A204.1 (cell line): ENCODE data around the gene CRYBA2.

Experiments used
- FAIRE-seq: peaks from 2 replicates; lab custom pipeline; 2012; peaks lifted over from hg19 to GRCh38; lab: Jason Lieb, UNC

CRYBA2 gene

DNA sequence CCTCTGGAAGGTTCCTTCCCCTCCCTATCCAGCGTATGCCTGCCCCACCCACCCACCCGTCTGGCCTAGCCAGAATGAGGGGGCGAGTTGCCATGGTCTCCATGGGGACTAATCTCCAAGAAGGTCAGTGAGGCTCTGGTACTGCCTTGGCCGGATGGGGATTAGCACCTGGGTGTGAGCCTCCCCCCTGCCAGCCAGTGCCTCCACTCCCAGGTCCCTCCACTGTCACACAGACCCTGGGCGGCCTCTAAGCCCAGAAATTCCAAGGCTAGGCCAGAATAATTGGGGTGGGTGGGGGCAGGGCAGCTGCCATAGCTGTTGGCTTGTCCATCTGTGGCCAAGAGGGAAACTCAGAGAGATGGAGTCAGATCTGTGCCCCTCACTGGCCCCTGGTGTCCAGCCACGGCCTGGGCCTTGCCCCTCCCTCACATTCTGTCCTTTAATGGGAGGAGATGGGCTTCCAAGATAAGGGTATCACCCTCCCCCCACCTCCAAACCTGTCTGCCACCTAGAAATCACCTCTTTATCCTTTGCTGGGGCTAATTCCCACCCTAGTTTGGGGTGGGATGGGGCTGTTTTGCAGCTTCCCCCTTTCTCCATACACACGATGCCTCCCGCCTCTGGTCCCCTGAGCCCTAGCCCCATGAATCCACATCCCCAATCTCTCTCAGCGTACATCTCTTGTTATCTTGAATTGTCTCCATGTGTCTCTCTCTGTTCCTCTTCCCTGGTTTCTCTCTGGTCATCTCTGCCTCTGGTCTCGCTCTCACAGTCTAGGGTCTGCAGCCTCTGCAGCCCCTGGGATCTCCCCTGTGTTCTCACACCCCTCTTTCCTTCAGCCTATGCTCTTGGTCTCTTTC is 6.0 kb upstream of the CRYBA2 start:
- no peak for FAIRE-seq

DNA sequence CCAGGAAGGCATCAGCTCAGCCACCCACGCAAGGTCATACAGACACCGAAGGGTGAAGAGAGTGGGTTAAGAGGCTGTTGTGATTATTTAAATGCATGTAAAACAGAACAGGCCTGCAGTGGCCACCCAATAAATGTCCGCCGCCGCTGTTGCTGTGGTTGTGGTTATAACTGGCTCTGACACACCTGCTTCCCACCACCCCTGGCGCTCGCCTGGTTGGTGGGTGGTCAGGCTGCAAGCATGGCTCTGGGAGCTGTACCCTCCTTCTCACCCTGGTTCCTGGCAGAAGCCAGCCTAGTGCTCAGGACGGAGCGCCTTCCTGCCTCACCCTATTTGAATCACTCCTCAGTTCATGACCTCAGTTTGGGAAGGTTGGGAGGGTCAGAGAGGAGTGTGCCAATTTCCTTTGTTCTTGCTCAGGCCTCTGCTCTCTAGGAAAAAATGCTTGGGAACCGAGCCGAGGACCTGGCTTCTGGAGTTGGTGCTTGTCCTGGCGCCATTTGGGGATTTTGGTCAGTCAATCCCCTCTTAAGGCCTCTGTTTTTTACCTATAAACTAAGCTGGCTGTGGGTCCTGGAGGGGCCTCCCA is 5.3 kb upstream of the CRYBA2 start:
- no peak for FAIRE-seq

DNA sequence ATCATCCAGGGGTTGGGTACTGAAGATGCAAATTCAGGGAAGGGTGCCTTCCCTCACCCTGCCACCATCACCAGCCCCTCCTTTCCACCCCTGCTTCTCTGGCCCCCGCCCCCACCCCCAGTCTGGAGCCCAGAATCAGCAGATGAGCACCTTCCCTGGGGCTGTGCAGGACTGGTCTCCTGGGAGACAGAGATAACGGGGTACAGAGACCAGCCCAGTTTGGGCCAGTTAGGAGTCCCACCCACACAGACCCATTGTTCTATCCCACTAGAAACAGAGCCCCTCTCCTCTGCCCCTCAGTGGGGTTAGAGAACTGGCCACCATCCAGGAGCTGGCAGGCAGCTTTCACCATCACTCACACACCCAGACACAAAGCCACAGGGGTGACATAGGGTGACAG is 4.5 kb upstream of the CRYBA2 start:
- no peak for FAIRE-seq

DNA sequence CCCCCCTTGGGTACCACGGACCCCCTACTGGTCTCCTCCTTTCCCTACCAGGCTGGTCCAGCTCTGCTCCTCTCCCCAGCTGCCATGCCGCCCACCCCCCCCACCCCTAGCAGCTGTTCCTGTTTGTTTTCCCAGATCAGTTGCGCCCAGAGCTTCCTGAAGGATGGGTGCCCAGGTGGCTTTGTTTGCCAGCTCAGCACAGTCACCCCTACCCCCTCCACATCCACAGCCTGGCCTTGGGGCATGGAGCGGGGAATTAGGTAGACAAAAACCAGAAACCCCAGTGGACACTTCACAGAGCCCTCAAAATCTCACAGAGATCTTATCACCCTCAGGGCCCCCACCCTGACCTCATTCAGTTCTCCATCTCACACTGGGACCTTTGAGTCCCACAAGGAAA is 3.7 kb upstream of the CRYBA2 start:
- FAIRE-seq: no peak

DNA sequence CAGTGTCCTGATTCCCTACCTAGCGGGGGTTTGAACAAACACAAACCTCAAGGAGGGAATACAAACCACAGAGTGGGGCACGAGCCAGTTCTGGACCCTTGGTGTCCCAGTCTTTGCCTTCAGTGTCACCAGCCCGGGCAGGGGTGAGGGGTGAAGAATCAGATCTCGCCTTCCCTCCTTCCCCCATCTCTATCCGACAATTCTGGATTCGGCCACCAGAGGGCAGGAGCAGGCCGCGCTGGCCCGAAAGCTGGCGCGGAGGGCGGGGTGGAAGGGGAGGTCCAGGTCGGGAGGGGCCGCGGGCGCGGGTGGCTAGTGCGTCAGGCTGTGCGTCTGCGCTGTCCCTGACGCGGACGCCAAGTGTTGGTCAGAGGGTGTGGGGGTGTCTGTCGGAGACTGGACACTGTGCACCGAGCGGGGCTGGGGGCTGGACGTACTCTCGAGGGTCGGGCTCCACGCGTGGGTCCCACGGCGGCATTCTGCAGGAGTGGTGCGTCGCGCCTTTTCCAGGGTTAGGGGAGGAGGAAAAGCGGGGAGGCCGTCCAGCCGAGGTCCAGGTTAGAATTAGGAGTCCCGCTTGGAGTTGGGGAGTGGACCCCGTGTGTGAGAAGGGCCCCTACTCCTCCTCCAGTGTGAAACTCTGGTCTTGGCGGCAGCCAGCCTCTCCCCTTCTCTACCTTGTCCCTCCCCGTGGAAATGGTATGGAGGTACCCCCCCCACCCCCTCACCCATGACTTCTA is 2.9 kb upstream of the CRYBA2 start:
- no peak for FAIRE-seq

DNA sequence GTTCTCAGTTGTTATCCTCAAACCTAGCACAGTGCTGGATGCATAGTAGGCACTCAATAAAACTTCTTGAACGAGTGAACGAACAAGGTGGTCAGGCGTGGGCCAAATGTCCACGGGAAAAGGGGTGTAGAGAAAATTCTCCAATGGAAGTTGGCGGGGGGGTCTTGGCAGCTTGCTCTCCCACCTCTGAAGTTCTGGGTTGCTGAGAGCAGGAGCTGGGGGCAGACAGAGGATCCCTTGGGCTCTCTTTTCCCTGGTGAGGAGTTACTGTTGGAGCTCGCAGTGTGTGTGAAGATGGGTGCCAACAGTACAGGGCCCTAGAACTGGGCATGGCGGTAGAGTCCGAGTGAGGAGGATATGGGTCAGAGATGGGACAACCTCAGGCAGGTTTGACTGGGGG is 2.3 kb upstream of the CRYBA2 start:
- FAIRE-seq: no peak

DNA sequence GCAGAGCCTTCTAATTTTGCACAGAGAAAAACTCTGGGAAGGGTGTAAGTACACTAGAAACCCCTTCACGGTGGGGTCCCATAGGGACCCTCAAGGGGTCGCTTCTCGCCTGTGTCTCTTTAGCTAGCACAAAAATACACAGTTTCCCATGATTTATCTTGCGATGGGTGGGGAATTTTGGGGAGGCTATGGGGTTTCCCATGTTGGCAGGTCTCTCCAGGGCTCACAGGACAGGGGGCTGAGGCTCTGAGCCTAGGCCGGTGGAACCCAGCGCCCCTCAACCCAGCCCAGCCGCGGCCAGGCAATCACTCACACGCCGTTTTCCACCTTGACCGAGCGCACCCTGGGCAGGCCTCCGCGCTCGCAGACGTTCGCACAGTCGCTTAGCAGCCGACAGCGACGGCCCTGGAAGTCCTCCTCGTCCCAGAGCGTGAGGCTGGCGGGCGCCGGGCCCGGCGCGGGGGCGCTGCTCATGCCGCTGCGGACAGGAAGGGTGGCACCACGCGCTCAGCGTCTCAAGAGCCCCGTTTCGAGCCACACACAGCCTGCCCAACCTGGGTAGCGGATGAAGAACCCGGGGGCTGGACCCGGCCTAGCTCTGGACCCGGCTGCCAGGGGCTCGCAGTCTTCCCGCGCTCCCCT is 398 bp downstream of the CRYBA2 start:
- no peak for FAIRE-seq

DNA sequence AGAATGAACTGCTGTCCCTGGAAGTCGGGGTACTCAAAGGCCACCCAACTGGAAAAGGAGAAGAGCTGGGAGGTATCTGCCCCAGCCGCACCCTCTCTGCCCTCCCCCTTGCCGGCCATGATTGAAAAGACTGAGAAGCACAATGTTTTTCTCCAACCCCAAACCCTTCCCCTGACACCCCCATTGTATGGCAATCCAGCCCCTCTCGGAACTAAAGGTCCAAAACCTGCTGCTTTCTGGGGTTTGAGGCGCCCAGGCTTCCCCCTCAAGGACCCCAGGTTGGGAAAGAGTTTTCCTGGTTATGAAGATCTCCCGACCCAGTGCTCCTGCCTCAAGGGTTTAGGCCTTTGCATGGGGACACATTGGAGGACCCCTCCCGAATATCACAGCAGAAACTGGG is 1.0 kb downstream of the CRYBA2 start:
- no peak for FAIRE-seq

DNA sequence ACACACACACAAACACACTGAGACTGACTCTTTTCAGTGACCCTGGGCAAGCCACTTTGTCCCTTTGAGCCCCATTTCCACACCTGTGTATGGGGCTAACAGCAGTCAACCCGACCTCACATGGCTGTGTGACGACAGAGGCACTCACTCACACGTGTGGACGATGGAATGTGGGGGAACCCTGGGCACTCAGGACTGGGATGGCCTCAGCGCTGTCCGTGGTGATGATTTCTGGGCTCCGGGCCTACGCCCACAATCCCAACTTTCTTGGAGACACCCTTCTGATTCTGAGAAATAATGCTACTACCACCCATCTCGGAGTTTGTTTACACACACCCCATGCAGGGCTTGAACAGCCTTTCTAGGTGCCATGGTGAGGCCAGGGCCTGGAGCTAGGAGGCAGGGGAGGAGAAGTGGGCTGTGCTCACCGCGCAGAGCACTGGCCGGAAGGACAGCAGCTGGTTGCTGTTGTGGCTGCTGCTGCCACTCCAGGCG is 1.5 kb downstream of the CRYBA2 start:
- FAIRE-seq: no peak

DNA sequence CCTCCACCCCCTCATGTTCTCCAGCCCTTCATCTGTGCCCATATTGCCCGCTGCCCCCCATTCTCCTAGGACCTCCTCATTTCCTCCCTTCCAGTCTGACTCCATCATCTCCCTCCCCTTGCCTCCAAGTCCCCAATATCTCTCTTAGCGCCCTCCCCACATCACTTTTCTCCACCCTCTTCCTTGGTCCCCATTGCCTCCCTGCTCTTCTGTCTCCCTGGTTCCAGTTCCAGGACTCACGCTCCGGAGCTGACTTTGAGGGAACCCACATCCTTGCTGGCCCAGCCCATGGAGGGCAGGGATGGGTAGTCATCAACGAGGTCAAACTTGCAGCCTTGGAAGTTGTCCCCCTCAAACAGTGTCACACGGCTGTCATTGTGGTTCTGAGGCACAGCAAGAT is 2.6 kb downstream of the CRYBA2 start:
- FAIRE-seq: no peak

DNA sequence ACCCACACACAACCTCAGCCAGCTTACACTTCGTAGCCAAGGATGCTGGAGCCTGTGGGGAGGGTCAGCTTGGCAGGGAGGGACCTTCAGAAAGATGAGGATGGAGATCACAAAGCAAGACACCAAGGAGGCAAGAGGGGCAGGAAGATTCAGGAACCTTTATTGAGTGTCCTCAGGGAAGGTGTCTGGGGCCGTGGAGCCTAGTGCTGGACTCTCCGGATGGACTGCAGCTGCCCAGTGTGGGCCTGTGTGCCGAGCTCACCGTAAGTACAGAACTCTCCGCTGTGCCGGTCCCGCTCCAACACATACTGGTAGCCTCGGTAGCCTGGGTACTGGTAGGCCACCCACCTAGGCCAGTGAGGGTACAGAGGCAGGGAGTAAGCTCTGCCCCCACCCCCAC is 3.2 kb downstream of the CRYBA2 start:
- no peak for FAIRE-seq

DNA sequence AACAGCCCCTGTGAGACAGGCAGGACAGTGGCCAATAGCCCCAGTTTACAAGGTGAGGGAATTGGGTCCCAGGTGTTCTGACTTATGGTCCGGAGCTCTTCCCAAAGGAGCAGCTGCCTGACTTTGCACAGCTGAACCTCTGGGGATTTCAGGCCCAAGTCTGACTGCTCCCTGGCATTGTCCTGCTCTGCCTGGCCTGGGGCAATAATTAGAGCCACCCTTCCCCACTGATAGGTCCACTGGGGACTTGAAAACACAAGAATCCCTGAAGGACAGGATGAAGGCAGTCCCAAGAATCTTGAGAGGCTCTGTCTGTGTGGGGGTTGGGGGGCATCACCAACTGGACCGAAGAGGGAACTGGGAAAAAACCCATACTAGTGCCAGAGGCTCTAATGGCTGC is 4.6 kb downstream of the CRYBA2 start:
- no peak for FAIRE-seq

DNA sequence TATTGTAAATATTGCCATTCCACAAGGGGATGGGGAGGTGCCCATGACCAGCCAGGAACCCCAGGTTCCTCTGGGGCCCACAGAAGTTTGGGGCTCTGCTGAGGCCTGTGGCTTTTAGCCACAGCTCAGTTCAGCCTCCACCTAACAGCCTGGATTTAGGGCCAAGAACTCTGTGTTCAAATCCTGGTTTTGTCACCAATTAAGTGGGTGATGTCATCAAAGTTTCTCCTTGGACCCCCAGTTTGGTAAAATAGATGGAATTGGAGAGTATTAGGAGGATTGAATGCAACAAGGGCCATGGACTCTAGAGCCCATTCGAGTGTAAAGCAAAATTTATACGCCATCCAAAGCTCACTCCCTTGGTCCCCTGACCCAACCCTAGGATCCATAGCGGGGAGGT is 5.1 kb downstream of the CRYBA2 start:
- FAIRE-seq: no peak

DNA sequence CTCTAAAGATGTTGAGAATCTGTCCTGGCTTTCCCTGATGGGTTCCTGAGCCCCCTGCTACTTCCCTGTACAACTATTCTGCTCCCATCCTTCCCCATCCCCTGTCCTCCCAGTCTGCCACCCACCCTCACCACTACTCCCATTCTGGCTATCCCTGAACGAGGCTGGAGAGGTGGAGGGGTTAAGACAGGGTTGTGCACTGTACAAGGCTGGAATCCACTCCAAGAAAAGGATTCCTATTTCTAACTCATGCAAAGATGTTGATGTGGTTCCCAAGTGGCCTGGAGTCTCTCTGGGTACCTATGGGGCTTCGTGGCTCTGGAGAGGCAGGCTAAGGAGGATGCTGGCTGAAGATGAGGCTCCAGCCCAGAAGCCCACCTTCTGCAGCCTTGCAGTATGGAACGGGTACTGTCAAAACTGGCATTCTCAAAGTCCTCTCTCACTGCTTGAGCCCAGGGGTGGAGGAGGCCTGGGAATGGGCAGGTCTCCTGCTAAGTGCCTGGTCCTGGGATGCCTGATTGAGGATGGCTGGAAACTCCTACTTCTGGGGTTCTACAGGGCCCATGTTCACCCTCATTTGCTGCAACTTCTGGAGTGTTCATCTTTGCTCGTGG is 7.0 kb downstream of the CRYBA2 start:
- no peak for FAIRE-seq

DNA sequence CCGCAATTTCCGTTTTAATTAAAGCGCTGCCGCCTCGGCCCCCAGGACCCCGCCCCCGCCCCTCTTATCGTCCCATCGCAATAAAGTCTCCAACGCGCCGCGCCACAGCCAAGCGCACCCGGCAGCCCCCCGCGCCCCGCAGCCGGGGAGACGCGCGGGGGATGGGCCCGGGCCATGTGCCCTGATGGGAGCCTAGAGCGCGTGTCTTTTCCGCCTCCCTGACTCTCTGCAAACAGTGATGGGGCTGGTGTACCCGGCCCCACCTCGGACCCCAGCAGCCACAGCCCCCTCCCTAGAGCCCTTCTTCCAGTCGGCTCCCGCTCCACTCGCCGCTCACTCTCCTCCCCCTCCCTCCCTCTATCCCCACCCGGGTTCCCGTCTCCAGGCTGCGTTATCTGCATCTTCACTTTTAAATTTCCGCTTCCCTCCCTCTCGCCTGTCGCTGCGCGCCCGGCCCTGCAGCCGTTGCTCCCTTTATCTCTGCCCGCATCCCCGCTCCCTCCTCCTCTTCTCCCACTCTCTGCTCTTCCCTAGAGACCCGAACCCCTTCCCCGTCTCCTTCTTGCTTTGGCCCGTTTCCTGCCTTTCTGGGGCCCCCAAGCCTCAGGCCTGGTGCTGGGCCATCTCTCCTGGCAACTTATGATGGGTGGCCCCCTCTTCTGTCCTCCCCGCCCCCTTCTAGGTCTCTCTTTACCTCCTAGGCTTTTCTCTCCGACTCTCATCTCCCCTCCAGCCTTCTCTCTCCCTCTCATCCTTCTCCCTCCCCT is 7.7 kb downstream of the CRYBA2 start:
- no peak for FAIRE-seq

DNA sequence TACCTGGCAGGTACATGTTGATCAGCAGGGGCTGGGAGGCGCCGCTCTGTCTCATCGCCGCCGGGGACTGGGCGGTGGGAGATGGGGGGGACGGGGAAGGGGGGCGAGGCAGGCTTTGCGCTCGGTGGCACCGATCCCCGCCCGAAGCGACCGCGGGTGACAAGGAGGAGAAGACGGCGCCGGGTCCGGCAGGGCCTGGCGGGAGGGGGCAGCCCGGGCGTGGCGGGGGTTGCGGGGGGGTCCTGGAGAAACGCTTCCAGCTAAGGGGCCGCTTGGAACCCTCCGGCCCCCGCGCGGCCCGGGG is 8.2 kb downstream of the CRYBA2 start, which contains the start of gene FEV:
Gene FEV, minus strand, starts transcription at position 164 of the 304 bp plus-strand sequence. Its CDS starts 109 bp downstream, at position 55.
- FAIRE-seq: no peak

DNA sequence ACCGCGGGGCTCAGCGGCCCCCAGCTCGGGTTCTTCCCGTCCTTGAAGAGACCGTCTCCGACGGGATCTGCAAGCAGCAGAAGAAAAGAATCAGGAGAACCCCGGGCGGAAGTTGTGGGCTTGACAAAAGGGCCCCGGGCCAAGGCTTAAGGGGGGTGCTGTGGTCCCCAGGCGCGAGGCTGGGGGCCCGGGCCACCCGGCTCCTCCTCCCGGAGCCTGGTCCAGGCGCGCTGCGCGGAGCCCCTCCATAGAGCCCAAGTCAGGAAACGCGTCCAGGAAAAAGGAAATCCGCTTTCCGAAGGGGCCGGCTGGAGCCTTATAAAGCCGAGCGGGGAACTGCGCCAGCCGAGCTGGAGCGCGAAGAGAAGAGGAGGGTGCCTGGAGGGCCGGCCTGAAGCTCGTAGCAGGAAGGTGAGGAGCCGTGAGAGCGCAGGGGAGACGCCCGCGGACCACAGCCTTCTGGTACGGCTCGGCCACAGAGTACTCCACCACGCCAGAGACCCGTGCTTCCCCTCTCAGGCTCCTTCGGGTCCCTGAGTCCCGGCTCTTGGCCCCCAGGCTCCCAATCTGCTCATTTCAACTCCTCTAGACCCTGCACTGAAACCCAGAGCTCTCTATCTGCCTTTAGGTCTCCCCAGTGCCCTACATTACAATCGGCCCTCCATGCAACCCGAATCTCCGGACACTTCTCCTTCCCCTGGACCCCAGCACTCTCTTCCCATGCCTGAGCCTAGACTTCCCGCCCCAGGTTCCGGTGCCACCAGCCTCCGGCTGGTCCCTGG is 8.8 kb downstream of the CRYBA2 start:
- no peak for FAIRE-seq

DNA sequence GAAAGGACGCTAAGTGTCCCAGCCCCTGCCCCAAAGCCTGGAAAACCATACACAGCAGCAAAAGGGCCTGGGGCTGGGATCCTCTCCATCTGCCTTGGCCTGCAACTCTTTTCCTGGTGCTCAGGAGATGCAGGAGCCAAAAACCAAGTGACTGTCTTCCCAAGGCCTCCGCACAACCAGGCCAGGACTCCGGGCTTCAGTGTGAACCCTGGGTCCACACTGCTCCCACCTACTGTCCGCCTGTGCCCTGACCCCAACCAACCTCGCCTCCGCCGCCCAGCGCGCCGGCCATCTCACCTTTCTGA is 9.3 kb downstream of the CRYBA2 start:
- FAIRE-seq: no peak

DNA sequence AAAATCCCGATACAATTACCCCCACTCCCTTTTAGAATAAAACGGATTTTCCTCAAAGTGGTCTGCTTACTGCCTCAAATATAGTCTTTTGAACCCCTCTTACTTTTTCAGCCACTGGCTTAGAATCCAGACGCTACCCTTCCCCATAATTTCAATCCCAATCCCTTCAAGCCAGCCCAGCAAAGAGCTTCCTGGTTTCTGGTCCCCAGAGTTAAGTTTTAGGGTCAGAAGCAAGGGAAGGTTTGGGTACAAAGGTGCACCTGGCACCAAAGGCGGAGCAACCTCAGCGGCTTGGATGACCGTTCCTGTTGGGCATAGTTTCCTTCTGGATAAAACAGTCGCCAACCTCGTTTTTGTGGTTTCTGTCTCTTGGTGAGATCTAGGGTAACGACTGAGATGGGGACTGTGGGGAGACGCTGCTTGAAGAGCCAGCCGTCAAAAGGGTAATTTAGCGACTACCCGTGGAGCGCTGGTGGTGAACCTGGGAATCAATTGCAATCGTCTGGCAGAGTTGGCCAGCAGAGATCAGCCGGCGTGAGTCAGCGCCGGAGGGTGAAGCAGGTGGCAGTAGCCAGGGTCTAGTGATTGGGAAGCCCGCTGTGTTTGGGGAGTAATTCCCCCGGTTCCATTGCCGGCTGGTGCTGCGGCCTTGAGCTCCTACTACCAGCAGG is 9.8 kb downstream of the CRYBA2 start:
- no peak for FAIRE-seq

DNA sequence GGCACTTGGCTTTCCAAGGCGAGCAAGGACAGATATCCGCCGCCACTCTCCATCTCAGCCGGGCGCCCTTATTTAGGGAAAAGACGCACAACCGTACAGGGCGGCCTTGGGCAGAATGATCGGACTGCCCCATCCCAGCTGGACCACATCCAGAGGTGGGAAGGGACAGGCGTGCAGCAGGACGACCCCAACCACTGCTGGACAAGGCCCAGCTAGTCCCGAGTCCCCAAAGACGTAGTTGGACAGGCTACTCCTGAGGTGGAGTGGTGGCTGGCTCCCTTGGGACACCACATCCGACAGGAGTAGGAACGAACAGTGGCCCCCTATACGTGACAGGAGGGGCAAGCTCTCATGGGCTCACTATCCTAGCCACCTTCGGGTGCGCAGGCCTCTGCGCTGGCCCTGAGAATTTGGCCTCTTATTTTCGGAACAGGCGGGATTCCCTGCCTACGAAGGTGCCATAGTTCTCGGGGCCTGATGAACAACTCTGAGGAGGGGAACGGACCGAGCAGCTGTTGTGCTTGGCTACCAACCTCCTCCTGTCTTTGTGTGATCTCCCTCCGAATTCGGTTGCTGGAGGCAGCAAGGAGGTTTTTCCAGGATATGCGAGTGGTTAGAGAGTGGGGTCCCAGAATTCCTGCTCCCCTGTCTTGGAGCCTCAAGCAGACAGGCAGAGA is 10.5 kb downstream of the CRYBA2 start:
- no peak for FAIRE-seq
